Colon (tissue), 2 donors: ENCODE data around the gene UGT2A1.

Experiments used
- FAIRE-seq: peaks from 2 replicates; lab custom pipeline; 2012; peaks lifted over from hg19 to GRCh38; lab: Jason Lieb, UNC
- donor health status: control.
- donor health status: control.

Gene UGT2A1

GRCh38 chr4:69589884-69590283 is 63.2 kb downstream of the UGT2A1 start:
- FAIRE-seq, result no peak

- FAIRE-seq, result no peak
Measured at GRCh38 chr4:69584135-69584534, 68.9 kb downstream of the UGT2A1 start.

- FAIRE-seq, result no peak
Measured at GRCh38 chr4:69583543-69583942, 69.5 kb downstream of the UGT2A1 start.

GRCh38 chr4:69577245-69577644 is 75.8 kb downstream of the UGT2A1 start:
- FAIRE-seq, result no peak

- FAIRE-seq, result no peak
Measured at GRCh38 chr4:69576251-69576877, 76.7 kb downstream of the UGT2A1 start.

GRCh38 chr4:69568787-69569186 is 84.3 kb downstream of the UGT2A1 start:
- no peak for FAIRE-seq

- FAIRE-seq, result no peak
Measured at GRCh38 chr4:69563424-69563823, 89.6 kb downstream of the UGT2A1 start.

- FAIRE-seq, result no peak
Measured at GRCh38 chr4:69549651-69550050, 103.4 kb downstream of the UGT2A1 start.

GRCh38 chr4:69546134-69546765 is 106.8 kb downstream of the UGT2A1 start:
- FAIRE-seq, result no peak
